Retinal pigment epithelial cell (primary cell): ENCODE data around the gene ATP8B4.

Source experiments
- DNase-seq: peaks from one replicate; pipeline ENCODE4 v3.0.0-alpha.2; 2010; ENCODE audit warnings: low read depth
- H3K4me3 ChIP-seq: 2 replicates; pipeline ENCODE4 v1.5.1; 2011; ENCODE audit warnings: mild to moderate bottlenecking, low read length, control low read depth, moderate library complexity
- CTCF ChIP-seq: conservative IDR thresholded peaks from 2 replicates; pipeline ENCODE4 v1.5.1; 2011; ENCODE audit warnings: low read depth, low read length, control low read depth, inconsistent platforms

The ATP8B4 gene

DNA sequence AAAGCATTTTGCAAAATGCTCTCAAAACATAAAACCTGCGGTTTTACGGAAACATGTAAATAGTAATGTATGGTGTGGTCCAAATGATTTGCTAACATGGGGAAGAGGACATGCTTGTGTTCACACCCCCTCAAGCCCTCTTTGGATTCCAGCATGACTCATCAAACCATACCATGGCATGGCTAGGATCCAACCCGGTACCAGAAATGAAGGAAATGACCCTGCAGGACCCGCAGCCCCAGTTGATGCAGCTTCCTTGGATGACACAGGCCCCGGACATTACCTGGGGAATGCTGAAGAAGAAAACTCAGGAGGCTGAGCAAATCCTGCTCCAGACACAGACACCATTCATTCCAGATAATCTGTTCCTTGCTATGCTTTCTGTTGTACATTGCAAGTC, 275.3 kb downstream of the ATP8B4 start:
- H3K4me3 ChIP-seq, result no peak overlapping the region
- no peak for DNase-seq
- no peak for TF ChIP-seq CTCF

DNA sequence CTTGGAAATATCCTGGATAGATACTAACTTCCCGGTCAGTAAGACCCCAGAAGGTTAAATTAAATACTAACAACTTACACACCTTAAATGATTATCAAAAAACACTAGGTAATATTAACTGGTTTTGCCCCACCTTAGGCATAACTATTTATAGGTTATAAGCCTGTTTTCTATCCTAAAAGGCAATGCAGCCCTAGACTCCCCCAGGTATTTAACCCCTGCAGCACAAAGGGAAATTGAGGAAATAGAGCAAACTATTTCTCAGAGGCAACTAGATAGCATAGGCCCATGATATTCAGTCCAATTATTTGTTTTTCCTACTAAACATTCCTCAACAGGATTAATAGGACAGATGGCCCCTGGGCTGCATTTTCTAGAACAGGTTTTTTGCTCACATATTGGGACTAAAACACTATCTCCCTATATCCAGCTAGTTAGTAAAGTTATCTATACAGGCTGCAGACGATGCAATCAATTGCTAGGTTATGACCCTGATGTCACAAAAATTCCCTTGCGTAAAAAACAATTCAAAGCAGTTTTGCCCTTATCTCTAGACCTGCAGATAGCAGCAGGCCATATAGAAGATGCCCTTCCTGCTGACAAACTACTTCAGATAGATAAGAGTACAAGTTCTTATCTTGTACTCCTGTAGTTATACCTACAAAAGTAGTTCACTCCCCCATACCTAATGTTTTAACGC, 276.9 kb downstream of the ATP8B4 start:
- no peak for DNase-seq
- TF ChIP-seq CTCF, result no peak
- no peak overlapping the region for H3K4me3 ChIP-seq

GRCh38 chr15:49832511-49832910, 286.5 kb downstream of the ATP8B4 start:
- peak; percentile 58 for TF ChIP-seq CTCF
- DNase-seq, result no peak
- H3K4me3 ChIP-seq, result no peak overlapping the region

DNA sequence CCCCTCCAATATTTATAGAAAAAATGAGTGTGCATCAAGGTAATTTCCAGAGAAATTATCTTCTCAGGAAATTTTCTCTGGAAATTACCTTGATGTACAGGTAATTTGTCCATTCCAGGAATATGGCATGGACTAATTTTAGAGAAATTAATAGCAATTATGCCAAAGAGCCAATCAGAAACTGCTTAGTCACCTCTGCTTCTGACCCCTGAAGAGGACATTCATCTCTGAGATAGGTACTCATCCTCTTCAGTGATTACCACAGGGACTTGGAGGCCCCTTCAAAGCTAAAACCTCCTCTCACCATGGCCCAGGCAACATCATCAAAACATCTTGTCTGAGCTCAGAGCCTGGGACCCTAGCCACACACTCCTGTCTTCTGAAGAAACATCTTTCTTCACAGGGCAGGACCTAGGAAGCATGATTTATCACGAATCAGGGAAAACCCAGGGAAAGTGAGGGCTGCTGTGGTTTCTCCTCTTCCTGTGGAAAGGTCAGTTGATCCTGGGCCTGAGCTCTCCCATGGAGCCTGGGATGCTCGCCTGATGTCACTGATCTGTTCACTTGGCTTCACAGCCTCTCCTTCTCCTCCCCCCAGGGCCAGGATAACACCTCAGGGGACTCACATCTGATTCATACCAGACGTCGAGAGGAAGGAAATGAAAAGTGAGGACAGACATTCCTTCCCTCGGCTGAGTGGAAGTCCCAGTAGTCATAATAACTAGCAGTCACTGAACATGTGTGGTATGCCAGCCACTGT, 287.6 kb downstream of the ATP8B4 start:
- H3K4me3 ChIP-seq, result no peak overlapping the region
- no peak for DNase-seq
- no peak for TF ChIP-seq CTCF

GRCh38 chr15:49830391-49830790, 288.6 kb downstream of the ATP8B4 start:
- no peak for DNase-seq
- no peak overlapping the region for H3K4me3 ChIP-seq
- TF ChIP-seq CTCF, result no peak

DNA sequence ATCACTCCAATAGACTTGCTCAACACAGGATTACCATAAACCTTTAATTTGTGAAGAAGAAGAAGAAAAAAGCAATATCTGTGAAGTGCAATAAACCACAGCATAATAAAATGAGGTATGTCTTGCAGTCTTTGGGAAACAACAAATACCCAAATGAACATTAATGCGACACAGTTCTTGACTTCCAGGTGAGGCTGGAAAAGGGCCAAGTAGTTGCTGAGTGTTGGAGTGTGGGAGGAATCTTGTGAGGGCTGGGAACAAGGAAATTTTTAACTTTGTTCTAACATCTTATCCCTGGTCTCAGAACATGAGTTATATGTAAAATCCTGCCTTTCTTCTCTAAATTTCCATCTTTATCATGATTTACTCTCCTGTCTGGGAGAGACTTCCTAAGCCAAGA, 291.7 kb downstream of the ATP8B4 start:
- no peak overlapping the region for H3K4me3 ChIP-seq
- DNase-seq, result no peak
- TF ChIP-seq CTCF, result no peak
